K562 (cell line): ENCODE results near the gene MCM7. TPM values are rescaled to one million over a fixed set of nuclear protein-coding genes. Genes with fewer than 3 reads are reported as not detected.
A peak's percentile ranks its signal among the peaks of the same experiment; 100 is the strongest.

Experiments
- BRD9 ChIP-seq: fragments of 450-650 bp; IDR thresholded peaks from 2 replicates; pipeline ENCODE4 v1.6.1; 2018; ENCODE audit warnings: low read depth; ENCODE audit not compliant: partially characterized antibody
- CBFB ChIP-seq: sonication (generic); formaldehyde crosslinking; IDR thresholded peaks from 2 replicates; pipeline ENCODE4 v1.4.0; 2020; ENCODE audit warnings: mild to moderate bottlenecking, missing genetic modification reagents
- CREBBP ChIP-seq: IDR thresholded peaks from one replicate; pipeline ENCODE4 v1.6.1; 2012; ENCODE audit warnings: low read depth, mild to moderate bottlenecking, control low read depth, inconsistent platforms, low read length
- EHMT2 ChIP-seq: fragments of 450-650 bp; IDR thresholded peaks from 2 replicates; pipeline ENCODE4 v1.6.1; 2018; ENCODE audit warnings: antibody characterized with exemption
- ESRRA ChIP-seq: fragments of 450-650 bp; IDR thresholded peaks from 2 replicates; pipeline ENCODE4 v1.6.1; 2014; ENCODE audit warnings: low read depth, mild to moderate bottlenecking, moderate library complexity, borderline replicate concordance
- GMEB1 ChIP-seq: fragments of 250-450 bp; sonication (Bioruptor Pico); IDR thresholded peaks from 2 replicates; pipeline ENCODE4 v1.4.0; 2020; ENCODE audit warnings: mild to moderate bottlenecking
- KAT7 ChIP-seq: sonication (generic); formaldehyde crosslinking; IDR thresholded peaks from 2 replicates; pipeline ENCODE4 v1.8.0; 2022; ENCODE audit warnings: missing genetic modification reagents, mild to moderate bottlenecking, borderline replicate concordance
- MAFG ChIP-seq: fragments of 450-650 bp; conservative IDR thresholded peaks from 2 replicates; pipeline ENCODE4 v1.6.1; 2016; ENCODE audit warnings: missing genetic modification characterization, missing compliant biosample characterization
- PHF8 ChIP-seq: fragments of 200-600 bp; sonication (generic); IDR thresholded peaks from 2 replicates; pipeline ENCODE4 v1.6.1; 2012; ENCODE audit warnings: mixed run types, mild to moderate bottlenecking, inconsistent platforms, low read length, moderate library complexity, borderline replicate concordance
- RBBP5 ChIP-seq: fragments of 200-600 bp; sonication (generic); IDR thresholded peaks from 2 replicates; pipeline ENCODE4 v1.6.1; 2012; ENCODE audit warnings: borderline replicate concordance, mild to moderate bottlenecking, low read length, control low read depth, inconsistent platforms; ENCODE audit not compliant: insufficient read depth, poor library complexity, severe bottlenecking
- SP1 ChIP-seq: sonication (generic); formaldehyde crosslinking; IDR thresholded peaks from 2 replicates; pipeline ENCODE4 v1.8.1; 2022; ENCODE audit warnings: mild to moderate bottlenecking, missing genetic modification reagents
- SP2 ChIP-seq: IDR thresholded peaks from 2 replicates; pipeline ENCODE4 v1.6.1; 2011; ENCODE audit warnings: mild to moderate bottlenecking, low read depth, low read length, moderate library complexity; ENCODE audit not compliant: poor library complexity, severe bottlenecking; ENCODE audit errors: extremely low read depth
- XRCC5 ChIP-seq: fragments of 200-400 bp; formaldehyde crosslinking; IDR thresholded peaks from 2 replicates; pipeline ENCODE4 v1.6.1; 2017; ENCODE audit warnings: low read depth, mild to moderate bottlenecking, low read length
- ZMIZ1 ChIP-seq, 2 experiments: fragments of 150-350 bp in 1 of 2; IDR thresholded peaks; 2 replicates each; pipeline ENCODE4 v1.6.1; 2012 to 2016; ENCODE audit warnings: low read depth in 2 of 2, low read length in 2 of 2, mild to moderate bottlenecking in 1 of 2, moderate library complexity in 1 of 2
- ZNF589 ChIP-seq: fragments of 200-800 bp; sonication (Bioruptor generic); IDR thresholded peaks from 2 replicates; pipeline ENCODE4 v1.6.1; 2016; ENCODE audit warnings: low read depth, missing genetic modification characterization, missing compliant biosample characterization
- ZSCAN32 ChIP-seq: fragments of 450-650 bp; formaldehyde crosslinking; IDR thresholded peaks from 2 replicates; pipeline ENCODE4 v1.4.0; 2020; ENCODE audit warnings: mild to moderate bottlenecking, moderate library complexity
- polyA plus RNA-seq, 8 experiments: library from polyadenylated mRNA; depleted of rRNA in 4 of 8; stranded (reverse) in 5 of 8; unstranded in 3 of 8; fragments of >200 nt; fragmentation: Nextera tagmentation in 2 of 8; fragmentation: Illumina TruSeq in 1 of 8; extraction: Ambion mirVana in 2 of 8; extraction: Trizol in 1 of 8; gene quantifications; 2 replicates each; pipeline versions ENCODE4 v1.2.1 to v1.2.3, GENCODE V29; 2011 to 2014; ENCODE audit warnings: inconsistent platforms in 1 of 8, missing spikeins in 1 of 8
- total RNA-seq, 7 experiments: library from RNA; depleted of rRNA in 6 of 7; stranded (reverse); fragments of >200 nt in 6 of 7; fragmentation: Illumina TruSeq in 2 of 7; extraction: Trizol in 2 of 7; gene quantifications; 2 replicates each; pipeline versions ENCODE4 v1.2.1 to v1.2.3, GENCODE V29; 2011 to 2021; ENCODE audit warnings: low replicate concordance in 1 of 7
- TF ChIP-seq, protein P1 (sequence below), 3 experiments: IDR thresholded peaks in 2 of 3; conservative IDR thresholded peaks in 1 of 3; 2 replicates each; pipeline ENCODE4 v1.5.1; 2011 to 2012; ENCODE audit warnings: low read length in 3 of 3, mild to moderate bottlenecking in 3 of 3, control low read depth in 2 of 3, improper control_type of control experiment in 1 of 3, inconsistent platforms in 1 of 3, low read depth in 1 of 3, mixed read lengths in 1 of 3, moderate library complexity in 1 of 3; ENCODE audit not compliant: insufficient read depth in 2 of 3
- TF ChIP-seq, protein P2 (sequence below): sonication (generic); formaldehyde crosslinking; IDR thresholded peaks from 2 replicates; pipeline ENCODE4 v1.9.0; 2022; ENCODE audit warnings: mild to moderate bottlenecking, missing genetic modification reagents

Gene MCM7
- total and polyA plus RNA-seq, 9 of the 15 experiments (the other 6 are each of a cell fraction or from before 2014, with no cell fraction given) = 329 to 856 (median 437) TPM

GRCh38 chr7:100081535-100082102 is 19.6 kb downstream of the MCM7 start, which contains the start of gene ZNF3 (continued):
- peak; percentile 73 to 75; a peak in 3 of 4 replicates for TF ChIP-seq ZMIZ1 (IDR thresholded peaks at IDR 0.05; ENCODE audit: low read depth in 2 of 2, low read length in 2 of 2)
- peak; percentile 91; the same call in 1 of the 2 replicates for TF ChIP-seq ESRRA
- TF ChIP-seq XRCC5 = peak; percentile 100
- no peak for TF ChIP-seq BRD9
- peak; percentile 81; the same call in 1 of the 2 replicates for TF ChIP-seq CBFB (CRISPR knock-in tag)
- peak; percentile 26 for TF ChIP-seq ZNF589 (CRISPR knock-in tag)
- peak; percentile 96; the same call in 1 of the 2 replicates for TF ChIP-seq PHF8
- no peak for TF ChIP-seq EHMT2
- TF ChIP-seq GMEB1 = peak; percentile 69
- TF ChIP-seq SP1 (CRISPR knock-in tag) = peak; percentile 98
- TF ChIP-seq MAFG (tag) = peak; percentile 99
- TF ChIP-seq, protein P1, sequence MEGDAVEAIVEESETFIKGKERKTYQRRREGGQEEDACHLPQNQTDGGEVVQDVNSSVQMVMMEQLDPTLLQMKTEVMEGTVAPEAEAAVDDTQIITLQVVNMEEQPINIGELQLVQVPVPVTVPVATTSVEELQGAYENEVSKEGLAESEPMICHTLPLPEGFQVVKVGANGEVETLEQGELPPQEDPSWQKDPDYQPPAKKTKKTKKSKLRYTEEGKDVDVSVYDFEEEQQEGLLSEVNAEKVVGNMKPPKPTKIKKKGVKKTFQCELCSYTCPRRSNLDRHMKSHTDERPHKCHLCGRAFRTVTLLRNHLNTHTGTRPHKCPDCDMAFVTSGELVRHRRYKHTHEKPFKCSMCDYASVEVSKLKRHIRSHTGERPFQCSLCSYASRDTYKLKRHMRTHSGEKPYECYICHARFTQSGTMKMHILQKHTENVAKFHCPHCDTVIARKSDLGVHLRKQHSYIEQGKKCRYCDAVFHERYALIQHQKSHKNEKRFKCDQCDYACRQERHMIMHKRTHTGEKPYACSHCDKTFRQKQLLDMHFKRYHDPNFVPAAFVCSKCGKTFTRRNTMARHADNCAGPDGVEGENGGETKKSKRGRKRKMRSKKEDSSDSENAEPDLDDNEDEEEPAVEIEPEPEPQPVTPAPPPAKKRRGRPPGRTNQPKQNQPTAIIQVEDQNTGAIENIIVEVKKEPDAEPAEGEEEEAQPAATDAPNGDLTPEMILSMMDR (IDR thresholded peaks at IDR 0.05 in 2 of 3, conservative IDR thresholded peaks at IDR 0.05 in 1 of 3; ENCODE audit: insufficient read depth in 2 of 3, low read depth in 1 of 3, low read length in 3 of 3) = peak; percentile 94 to 96 (median 95)
- TF ChIP-seq KAT7 (CRISPR knock-in tag) = peak; percentile 80; the same call in 1 of the 2 replicates
- TF ChIP-seq ZSCAN32 (CRISPR knock-in tag) = 0 out of 2 replicates have a peak, but pooled peaks have one; percentile 29
- no peak for TF ChIP-seq CREBBP
- peak; percentile 97 for TF ChIP-seq RBBP5
- TF ChIP-seq, protein P2, sequence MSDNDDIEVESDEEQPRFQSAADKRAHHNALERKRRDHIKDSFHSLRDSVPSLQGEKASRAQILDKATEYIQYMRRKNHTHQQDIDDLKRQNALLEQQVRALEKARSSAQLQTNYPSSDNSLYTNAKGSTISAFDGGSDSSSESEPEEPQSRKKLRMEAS (CRISPR knock-in tag) = peak; percentile 99
- TF ChIP-seq SP2 = peak; percentile 98
